Measurements from ENCODE around the gene HIF3A. TPM values are rescaled to one million over a fixed set of nuclear protein-coding genes. Genes with fewer than 3 reads are reported as not detected.

The HIF3A gene
- total and polyA plus RNA-seq, 2 donors (not counting 3 experiments of a cell fraction or from before 2014, with no cell fraction given): 8.1 to 8.5 TPM

GRCh38 chr19:46386151-46386550, 89.3 kb downstream of the HIF3A start:
- intact Hi-C loops (cut with micrococcal nuclease): no loop called here
- Histone ChIP-seq H3K9me1 (replicated peaks; ENCODE audit: control insufficient read depth, extremely low read depth, insufficient read depth, low read length) (no peaks in the 10 kb centered on the region), H3K79me2 (ENCODE audit: control insufficient read depth, insufficient read depth, low read length) (peaks cover 2% of the 10 kb centered on the region), H3K9ac (replicated peaks; ENCODE audit: extremely low read depth, insufficient read depth, low read length) (no peak overlapping the region), H3K9me3 (replicated peaks; ENCODE audit: control insufficient read depth, insufficient read depth, low read length) (no peaks in the 10 kb centered on the region), H4K20me1 (replicated peaks; ENCODE audit: control insufficient read depth, extremely low read depth, insufficient read depth, low read length) (no peaks in the 10 kb centered on the region), H3K4me3 (replicated peaks in 1 of 3; ENCODE audit: insufficient read depth in 1 of 3, low read depth in 1 of 3, low read length in 3 of 3) (no peak overlapping the region), H3K27ac (ENCODE audit: insufficient read depth, low read depth, low read length) (no peak overlapping the region), H3K27me3 (ENCODE audit: control insufficient read depth in 2 of 2, insufficient read depth in 2 of 2, low read length in 2 of 2) (no peaks in the 10 kb centered on the region), H3K4me1 (ENCODE audit: control insufficient read depth, extremely low read depth, insufficient read depth, low read length) (no peaks in the 10 kb centered on the region), H3K36me3 (ENCODE audit: control insufficient read depth in 2 of 2, extremely low read depth in 1 of 2, insufficient read depth in 2 of 2, low read length in 2 of 2) (peaks cover 22 to 59% of the 10 kb centered on the region in 2 experiments), H3K4me2 (ENCODE audit: insufficient read depth, low read length) (no peak overlapping the region), H2AFZ (ENCODE audit: low read depth, low read length) (no peak overlapping the region)
- DNase-seq (ENCODE audit: low read depth, low spot score) (no peak), FAIRE-seq (no peak)
- dilution Hi-C loops (cut with MboI; ENCODE audit: extremely low pct_ligation_motif_present, low sequenced_read_pairs): no loop called here
- BruUV-seq (replicated peaks): no TSS peak
- no peak for TF ChIP-seq MYC (IDR thresholded peaks at IDR 0.05; ENCODE audit: low read depth, low read length)
- TF ChIP-seq JUN (IDR thresholded peaks at IDR 0.05; ENCODE audit: borderline replicate concordance, insufficient read depth, insufficient read length, low read depth): no peak
- TF ChIP-seq, protein P1, sequence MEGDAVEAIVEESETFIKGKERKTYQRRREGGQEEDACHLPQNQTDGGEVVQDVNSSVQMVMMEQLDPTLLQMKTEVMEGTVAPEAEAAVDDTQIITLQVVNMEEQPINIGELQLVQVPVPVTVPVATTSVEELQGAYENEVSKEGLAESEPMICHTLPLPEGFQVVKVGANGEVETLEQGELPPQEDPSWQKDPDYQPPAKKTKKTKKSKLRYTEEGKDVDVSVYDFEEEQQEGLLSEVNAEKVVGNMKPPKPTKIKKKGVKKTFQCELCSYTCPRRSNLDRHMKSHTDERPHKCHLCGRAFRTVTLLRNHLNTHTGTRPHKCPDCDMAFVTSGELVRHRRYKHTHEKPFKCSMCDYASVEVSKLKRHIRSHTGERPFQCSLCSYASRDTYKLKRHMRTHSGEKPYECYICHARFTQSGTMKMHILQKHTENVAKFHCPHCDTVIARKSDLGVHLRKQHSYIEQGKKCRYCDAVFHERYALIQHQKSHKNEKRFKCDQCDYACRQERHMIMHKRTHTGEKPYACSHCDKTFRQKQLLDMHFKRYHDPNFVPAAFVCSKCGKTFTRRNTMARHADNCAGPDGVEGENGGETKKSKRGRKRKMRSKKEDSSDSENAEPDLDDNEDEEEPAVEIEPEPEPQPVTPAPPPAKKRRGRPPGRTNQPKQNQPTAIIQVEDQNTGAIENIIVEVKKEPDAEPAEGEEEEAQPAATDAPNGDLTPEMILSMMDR (IDR thresholded peaks at IDR 0.05; ENCODE audit: extremely low read depth in 1 of 2, insufficient read depth in 1 of 2, low read depth in 1 of 2, low read length in 2 of 2): no peak
- TF ChIP-seq GATA2 (IDR thresholded peaks at IDR 0.05; ENCODE audit: insufficient read depth, insufficient read length, low read depth, low read length): no peak
- TF ChIP-seq POLR2A (IDR thresholded peaks at IDR 0.05; ENCODE audit: low read depth, low read length): no peak
- TF ChIP-seq, protein P2, sequence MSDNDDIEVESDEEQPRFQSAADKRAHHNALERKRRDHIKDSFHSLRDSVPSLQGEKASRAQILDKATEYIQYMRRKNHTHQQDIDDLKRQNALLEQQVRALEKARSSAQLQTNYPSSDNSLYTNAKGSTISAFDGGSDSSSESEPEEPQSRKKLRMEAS (IDR thresholded peaks at IDR 0.05; ENCODE audit: insufficient read depth, insufficient read length): no peak
- TF ChIP-seq EZH2 (IDR thresholded peaks at IDR 0.05; ENCODE audit: borderline replicate concordance, low read depth, low read length, severe bottlenecking): no peak
- no peak for TF ChIP-seq FOS (IDR thresholded peaks at IDR 0.05; ENCODE audit: borderline replicate concordance, insufficient read depth, low read length)
- no peak for TF ChIP-seq POLR2AphosphoS5 (IDR thresholded peaks at IDR 0.05; ENCODE audit: insufficient read depth, low read depth, low read length)
- ChIA-PET CTCF (interaction anchor here (0.7 to 3.1 kb wide), 4 partner anchors 10 to 105 kb away, joined by 3 to 9 read pairs (median 4); no protein-coding TSS in a partner anchor), POLR2A (interaction anchor here (0.7 kb wide), 1 partner anchor 16 kb away, joined by 3 read pairs; no protein-coding TSS in a partner anchor)
